BLaER1 treated with 17β-estradiol and CSF1 and Interleukin-3, amounts not matched to agents 10 nM and 100 nM (cell line): ENCODE results near the gene RNF103.

Experiments used
- H3K27ac ChIP-seq, 11 experiments: shearing (Covaris generic); formaldehyde crosslinking; 2 replicates each; pipeline ENCODE4 v1.8.1; 2022
- H3K27me3 ChIP-seq, 11 experiments: shearing (Covaris generic); formaldehyde crosslinking; 2 replicates each; pipeline ENCODE4 v1.8.1; 2022
- H3K36me3 ChIP-seq, 11 experiments: shearing (Covaris generic); formaldehyde crosslinking; 2 replicates each; pipeline ENCODE4 v1.8.1; 2022
- H3K4me1 ChIP-seq, 10 experiments: shearing (Covaris generic); formaldehyde crosslinking; 2 replicates each; pipeline ENCODE4 v1.8.1; 2022
- H3K4me2 ChIP-seq, 11 experiments: shearing (Covaris generic); formaldehyde crosslinking; 2 replicates each; pipeline ENCODE4 v1.8.1; 2022
- H3K4me3 ChIP-seq, 10 experiments: shearing (Covaris generic); formaldehyde crosslinking; 2 replicates each; pipeline ENCODE4 v1.8.1; 2022
- H3K9ac ChIP-seq, 11 experiments: shearing (Covaris generic); formaldehyde crosslinking; 2 replicates each; pipeline ENCODE4 v1.8.1; 2022
- H3K9me3 ChIP-seq, 11 experiments: shearing (Covaris generic); formaldehyde crosslinking; replicated peaks in 1 of 11; 2 replicates each; pipeline ENCODE4 v1.8.1; 2022
- H4K20me1 ChIP-seq, 11 experiments: shearing (Covaris generic); formaldehyde crosslinking; 2 replicates each; pipeline ENCODE4 v1.8.1; 2022
- Cebpa-rat ChIP-seq, 11 experiments: shearing (Covaris generic); IDR thresholded peaks; 2 replicates each; pipeline ENCODE4 v1.8.1; 2022

Gene RNF103

DNA sequence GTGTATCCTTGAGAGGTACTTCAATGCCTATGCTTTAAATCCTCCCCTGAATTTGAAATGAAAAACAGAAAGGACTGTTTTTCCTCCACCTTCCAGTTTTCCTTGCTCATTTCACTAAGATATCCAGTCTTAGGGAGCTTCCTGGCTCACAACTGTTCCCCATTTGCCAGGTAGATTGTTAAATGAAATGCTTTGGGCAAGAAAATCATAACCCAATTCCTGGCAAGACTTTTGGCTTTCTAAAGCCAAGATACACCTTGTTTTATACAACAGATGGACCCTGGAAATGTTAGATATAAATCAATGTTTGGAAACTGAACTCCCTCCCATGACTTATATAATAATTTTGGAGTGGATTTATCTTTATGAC is 56.9 kb downstream of the RNF103 start:
- H3K9ac ChIP-seq: no peak overlapping the region
- H4K20me1 ChIP-seq: no peaks in the 10 kb centered on the region; a peak in 1 of 22 replicates

DNA sequence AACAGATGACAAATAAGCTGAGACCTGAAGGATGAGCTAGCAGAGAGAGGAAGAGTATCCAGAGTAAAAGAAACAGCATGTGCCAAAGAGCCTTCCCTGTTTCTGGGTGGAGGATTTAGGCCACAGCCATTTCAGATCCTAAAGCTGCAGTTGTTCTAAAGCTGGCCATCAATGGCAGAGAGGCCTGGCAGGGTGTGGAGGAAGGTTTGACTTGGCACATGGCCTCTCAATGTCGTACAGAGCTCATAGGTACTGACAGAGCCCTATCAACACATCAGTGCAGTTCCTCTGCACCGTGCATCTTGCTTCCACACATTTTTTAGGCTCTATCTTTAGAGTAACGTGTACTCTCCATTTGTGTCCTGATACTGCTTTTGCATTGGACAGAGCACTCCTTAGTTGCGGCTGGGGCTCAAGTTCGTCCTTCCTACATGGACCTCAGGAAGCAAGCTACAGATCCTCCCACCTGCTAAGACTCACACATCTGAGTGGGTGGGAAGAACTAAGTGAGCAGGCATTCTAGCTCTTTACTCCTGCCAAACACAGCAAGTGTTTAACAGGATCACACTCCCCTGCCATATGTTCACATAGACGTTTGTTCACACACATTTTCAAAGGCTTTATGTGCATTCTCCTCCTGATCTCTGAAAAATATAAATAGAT is 57.4 kb downstream of the RNF103 start:
- H4K20me1 ChIP-seq: no peaks in the 10 kb centered on the region; a peak in 2 of 22 replicates
- H3K36me3 ChIP-seq: peaks cover 0 to 3% (median 1%) of the 10 kb centered on the region in 11 experiments; a peak in 6 of 22 replicates
- no peak overlapping the region for H3K4me3 ChIP-seq
- H3K9ac ChIP-seq: no peak overlapping the region
- H3K9me3 ChIP-seq: peaks cover 0 to 37% (median 25%) of the 10 kb centered on the region in 11 experiments; a peak in 19 of 22 replicates
- no peak overlapping the region for H3K27ac ChIP-seq
- peaks cover 15 to 28% (median 20%) of the 10 kb centered on the region in 10 experiments for H3K4me1 ChIP-seq
- no peak for TF ChIP-seq Cebpa-rat (IDR thresholded peaks at IDR 0.05)
- no peaks in the 10 kb centered on the region for H3K27me3 ChIP-seq
- H3K4me2 ChIP-seq: no peak overlapping the region

More for the DNA sequence above, 56.9 kb downstream of the RNF103 start:
- no peaks in the 10 kb centered on the region for H3K36me3 ChIP-seq
- H3K4me3 ChIP-seq: no peak overlapping the region
- no peak for TF ChIP-seq Cebpa-rat (IDR thresholded peaks at IDR 0.05)
- H3K4me2 ChIP-seq: no peak overlapping the region
- no peaks in the 10 kb centered on the region for H3K27me3 ChIP-seq
- peaks cover 10 to 23% (median 16%) of the 10 kb centered on the region in 10 experiments for H3K4me1 ChIP-seq
- H3K27ac ChIP-seq: no peak overlapping the region
- peaks cover 0 to 37% (median 25%) of the 10 kb centered on the region in 11 experiments; a peak in 19 of 22 replicates for H3K9me3 ChIP-seq

DNA sequence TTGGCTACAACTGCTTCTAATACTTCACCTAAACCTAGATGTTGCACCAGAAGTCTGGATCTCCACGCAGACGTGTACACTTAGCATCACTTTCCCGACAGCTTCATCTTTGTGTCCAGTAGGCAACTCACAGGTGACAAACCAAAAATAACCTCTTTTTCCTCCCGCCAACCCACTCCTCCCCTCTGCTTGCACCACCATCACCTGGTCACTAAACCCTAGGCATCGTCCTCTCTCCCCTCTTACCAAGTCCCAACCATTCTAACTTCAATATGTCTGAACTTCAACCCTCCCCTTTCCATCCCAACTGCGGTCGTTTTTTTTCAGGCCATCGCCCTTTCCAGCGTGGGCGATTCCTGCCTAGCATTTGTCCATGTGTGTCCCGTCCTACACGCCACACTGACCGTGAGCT is 60.0 kb downstream of the RNF103 start:
- Histone ChIP-seq H3K27ac (peak overlapping the region; percentile 95 to 100 (median 99)), H3K4me3 (peak overlapping the region; percentile 70 to 90 (median 76)), H4K20me1 (peaks cover 0 to 14% (median 6%) of the 10 kb centered on the region in 11 experiments; a peak in 8 of 22 replicates), H3K9ac (peak overlapping the region; percentile 95 to 100 (median 98); a peak in 21 of 22 replicates), H3K36me3 (peaks cover 0 to 27% (median 23%) of the 10 kb centered on the region in 11 experiments; a peak in 16 of 22 replicates), H3K4me2 (peak overlapping the region; percentile 27 to 95 (median 58)), H3K27me3 (no peaks in the 10 kb centered on the region), H3K9me3 (peaks cover 5 to 38% (median 22%) of the 10 kb centered on the region in 11 experiments; a peak in 19 of 22 replicates), H3K4me1 (peaks cover 10 to 36% (median 20%) of the 10 kb centered on the region in 10 experiments)
- no peak for TF ChIP-seq Cebpa-rat (IDR thresholded peaks at IDR 0.05)

DNA sequence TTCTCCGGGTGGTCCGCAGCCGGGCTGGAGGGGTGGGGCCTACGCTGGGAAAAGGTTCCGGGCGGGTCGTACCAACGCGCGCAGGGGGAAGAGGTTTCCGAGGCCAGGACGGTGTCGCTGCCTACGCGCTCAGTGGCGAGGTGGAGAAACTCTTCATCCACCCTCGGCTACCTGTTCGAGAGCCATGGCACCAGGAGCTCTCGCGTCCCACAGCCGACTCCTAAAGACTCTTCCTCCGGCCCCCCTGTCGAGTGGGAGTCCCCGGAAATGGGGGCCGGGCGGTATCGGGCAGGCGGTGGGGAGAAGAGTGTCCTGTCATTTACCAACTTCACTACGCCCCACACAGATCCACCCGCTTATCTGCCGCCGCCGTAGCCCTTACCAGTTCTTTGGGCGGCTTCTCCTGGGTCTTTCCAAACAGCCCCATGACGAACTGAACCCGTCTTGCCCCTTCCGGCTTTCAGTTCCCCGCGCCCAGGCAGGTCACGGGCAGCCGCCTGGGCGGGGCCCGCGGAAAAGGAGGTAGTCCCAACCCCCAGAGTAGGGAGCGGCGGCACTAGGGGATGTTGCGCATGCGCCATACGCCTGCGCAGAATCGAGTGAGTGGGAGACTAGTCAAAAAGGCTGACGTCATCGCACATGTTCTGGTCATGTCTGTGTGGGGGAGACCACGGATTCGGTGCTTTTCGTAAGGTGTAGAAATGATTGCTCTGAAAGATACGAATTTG is 60.6 kb downstream of the RNF103 start, which contains the start of gene CHMP3:
Gene CHMP3, minus strand, starts transcription at position 522 of the 728 bp plus-strand sequence. Its CDS starts 95 bp downstream, at position 427.
- H3K36me3 ChIP-seq: peaks cover 0 to 32% (median 24%) of the 10 kb centered on the region in 11 experiments; a peak in 17 of 22 replicates
- H3K4me2 ChIP-seq: peak within 1 kb of the TSS; percentile 77 to 99 (median 91)
- H3K9me3 ChIP-seq: peaks cover 5 to 32% (median 16%) of the 10 kb centered on the region in 11 experiments; a peak in 17 of 22 replicates
- H3K27ac ChIP-seq: peak within 1 kb of the TSS; percentile 95 to 100 (median 99)
- TF ChIP-seq Cebpa-rat (IDR thresholded peaks at IDR 0.05): no peak
- no peaks in the 10 kb centered on the region for H3K27me3 ChIP-seq
- peaks cover 10 to 42% (median 20%) of the 10 kb centered on the region in 10 experiments; a peak in 19 of 20 replicates for H3K4me1 ChIP-seq
- H3K9ac ChIP-seq: peak within 1 kb of the TSS; percentile 95 to 100 (median 98)
- peak within 1 kb of the TSS; percentile 70 to 90 (median 76) for H3K4me3 ChIP-seq
- H4K20me1 ChIP-seq: peaks cover 0 to 20% (median 10%) of the 10 kb centered on the region in 11 experiments; a peak in 9 of 22 replicates

DNA sequence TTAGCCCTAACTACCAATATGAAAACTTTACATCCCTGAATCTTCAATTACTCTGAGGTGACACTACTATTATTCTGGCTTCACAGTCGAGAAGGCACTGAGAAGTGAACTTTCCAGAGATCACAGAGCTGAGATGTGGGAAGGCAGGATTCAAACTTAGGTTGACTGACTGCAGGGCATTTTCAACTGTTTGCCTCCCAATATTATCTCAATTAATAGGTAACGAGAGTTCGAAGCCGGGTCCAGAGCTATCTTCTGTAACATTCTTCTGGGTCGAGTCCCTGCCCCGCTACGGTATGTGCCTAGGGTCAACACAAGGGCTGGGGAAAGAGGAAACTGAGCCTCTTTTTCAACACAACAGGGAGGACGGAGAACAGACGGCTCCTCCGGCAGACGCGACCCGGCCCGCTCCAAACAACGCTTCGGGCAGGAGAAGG is 61.2 kb downstream of the RNF103 start:
- H3K4me3 ChIP-seq: peak overlapping the region; percentile 70 to 90 (median 76)
- peaks cover 5 to 34% (median 25%) of the 10 kb centered on the region in 11 experiments; a peak in 17 of 22 replicates for H3K36me3 ChIP-seq
- H3K4me1 ChIP-seq: peaks cover 10 to 48% (median 21%) of the 10 kb centered on the region in 10 experiments; a peak in 19 of 20 replicates
- peaks cover 4 to 29% (median 12%) of the 10 kb centered on the region in 11 experiments; a peak in 16 of 22 replicates for H3K9me3 ChIP-seq
- H4K20me1 ChIP-seq: peaks cover 0 to 26% (median 13%) of the 10 kb centered on the region in 11 experiments; a peak in 10 of 22 replicates
- TF ChIP-seq Cebpa-rat (IDR thresholded peaks at IDR 0.05): no peak
- H3K27ac ChIP-seq: peak overlapping the region; percentile 95 to 100 (median 99)
- H3K9ac ChIP-seq: peak overlapping the region; percentile 95 to 100 (median 98)
- H3K4me2 ChIP-seq: peak overlapping the region; percentile 77 to 99 (median 91)
- no peaks in the 10 kb centered on the region for H3K27me3 ChIP-seq

DNA sequence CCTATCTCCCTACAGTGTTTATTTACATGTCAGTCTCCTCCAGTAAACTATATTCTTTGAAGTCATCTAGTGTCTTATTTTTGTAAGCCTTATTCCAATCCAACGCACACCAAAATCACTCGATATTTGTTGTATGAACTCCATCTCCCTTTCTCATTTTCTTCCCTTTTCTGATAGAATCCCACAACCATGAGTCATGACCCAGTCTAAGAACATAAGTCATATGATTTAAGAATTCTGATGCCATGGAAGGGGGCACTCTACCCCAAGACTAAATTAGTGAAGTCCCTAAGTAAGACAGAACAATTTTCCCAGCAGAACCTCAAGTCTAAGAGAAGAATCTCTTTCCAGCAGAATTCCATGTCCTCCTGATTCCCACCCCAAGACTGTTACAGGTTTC is 65.8 kb downstream of the RNF103 start:
- Histone ChIP-seq H4K20me1 (peaks cover 4 to 63% (median 31%) of the 10 kb centered on the region in 11 experiments; a peak in 14 of 22 replicates), H3K4me3 (no peak overlapping the region), H3K9me3 (peaks cover 14 to 45% (median 22%) of the 10 kb centered on the region in 11 experiments; a peak in 21 of 22 replicates), H3K27me3 (no peaks in the 10 kb centered on the region), H3K4me1 (peaks cover 10 to 51% (median 15%) of the 10 kb centered on the region in 10 experiments; a peak in 19 of 20 replicates), H3K36me3 (peaks cover 24 to 78% (median 62%) of the 10 kb centered on the region in 11 experiments), H3K4me2 (peak overlapping the region in 4 of 11 experiments; percentile 46 to 72 (median 54); a peak in 7 of 22 replicates), H3K27ac (peak overlapping the region in 2 of 11 experiments; percentile 15 to 33; a peak in 4 of 22 replicates), H3K9ac (no peak overlapping the region)
- no peak for TF ChIP-seq Cebpa-rat (IDR thresholded peaks at IDR 0.05)

DNA sequence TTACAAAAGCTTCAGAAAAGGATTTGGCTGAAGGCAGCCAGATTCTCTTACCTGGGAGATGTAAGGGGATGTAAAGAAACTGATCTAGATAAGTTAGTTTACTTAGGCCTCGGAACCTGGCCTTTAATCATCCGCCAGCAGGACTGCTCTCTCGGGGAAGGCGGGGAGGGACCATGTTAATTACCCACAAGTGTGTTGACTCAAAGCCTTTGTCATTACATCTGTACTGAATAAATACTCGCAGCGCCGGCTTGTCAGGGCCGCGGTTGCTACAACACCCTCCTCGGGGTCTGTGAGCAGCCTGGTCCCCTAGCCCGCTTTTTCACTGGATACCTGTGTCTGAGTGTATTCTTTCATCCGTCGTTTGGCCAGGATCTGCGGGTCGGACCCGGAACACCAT is 67.2 kb downstream of the RNF103 start:
- Histone ChIP-seq H3K4me2 (no peak overlapping the region), H3K27ac (no peak overlapping the region), H3K9ac (no peak overlapping the region), H4K20me1 (peaks cover 4 to 65% (median 31%) of the 10 kb centered on the region in 11 experiments; a peak in 14 of 22 replicates), H3K4me3 (no peak overlapping the region), H3K36me3 (peaks cover 37 to 88% (median 67%) of the 10 kb centered on the region in 11 experiments), H3K4me1 (peaks cover under 1 to 43% (median 6%) of the 10 kb centered on the region in 10 experiments; a peak in 14 of 20 replicates), H3K9me3 (peaks cover 26 to 58% (median 34%) of the 10 kb centered on the region in 11 experiments), H3K27me3 (no peaks in the 10 kb centered on the region)
- no peak for TF ChIP-seq Cebpa-rat (IDR thresholded peaks at IDR 0.05)
